Activated CD4-positive, alpha-beta T cell treated with anti-CD3 and anti-CD28 coated beads, Interleukin-2, Interleukin-4, amounts not matched to agents 100 ng/mL and 50 ng/mL, durations not matched to agents 16 hours and 8 hours (primary cell): ENCODE measurements around the gene CHIT1.
"Not testable (repeated sequence)": the region's sequence is repeated elsewhere in the genome, so short reads cannot be mapped to it uniquely, and the experiment has no call there.

ENCODE experiments used
- DNase-seq: peaks from one replicate; pipeline ENCODE4 v3.0.0-alpha.2; 2020; ENCODE audit warnings: low spot score

Gene CHIT1

GRCh38 chr1:203229471-203230135 is at the start of gene CHIT1:
CHIT1 (minus strand) TSS chr1:203229673; CDS start chr1:203229636, 37 bp downstream.
- no peak for DNase-seq

DNA sequence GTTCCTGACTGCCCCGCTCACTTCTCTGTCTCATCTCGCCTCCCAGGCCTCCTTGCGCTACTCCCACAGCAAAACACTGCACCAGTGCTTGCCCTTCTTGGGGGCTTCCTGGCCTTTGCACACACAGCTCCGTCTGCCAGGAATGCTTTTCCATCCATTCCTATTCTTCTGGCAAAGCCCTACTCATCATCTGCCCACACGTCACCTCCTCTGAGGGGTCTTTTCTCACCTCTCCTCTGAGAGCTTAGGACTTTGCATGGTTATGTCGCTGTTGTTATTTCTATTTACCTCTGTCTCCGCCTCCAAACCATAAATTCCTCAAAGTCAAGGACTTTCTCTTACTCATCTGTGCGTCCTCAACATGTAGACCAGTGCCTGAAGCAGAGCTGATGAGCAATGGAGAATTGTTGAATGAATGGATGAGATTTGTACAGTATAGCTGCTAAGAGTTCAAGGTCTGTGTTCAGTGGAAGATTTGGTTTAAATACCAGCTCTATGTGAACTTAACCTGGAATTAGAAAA is 49.5 kb upstream of the CHIT1 start:
- DNase-seq, result no peak

- DNase-seq, result no peak
Observed at GRCh38 chr1:203278082-203278884, 48.8 kb upstream of the CHIT1 start.

DNA sequence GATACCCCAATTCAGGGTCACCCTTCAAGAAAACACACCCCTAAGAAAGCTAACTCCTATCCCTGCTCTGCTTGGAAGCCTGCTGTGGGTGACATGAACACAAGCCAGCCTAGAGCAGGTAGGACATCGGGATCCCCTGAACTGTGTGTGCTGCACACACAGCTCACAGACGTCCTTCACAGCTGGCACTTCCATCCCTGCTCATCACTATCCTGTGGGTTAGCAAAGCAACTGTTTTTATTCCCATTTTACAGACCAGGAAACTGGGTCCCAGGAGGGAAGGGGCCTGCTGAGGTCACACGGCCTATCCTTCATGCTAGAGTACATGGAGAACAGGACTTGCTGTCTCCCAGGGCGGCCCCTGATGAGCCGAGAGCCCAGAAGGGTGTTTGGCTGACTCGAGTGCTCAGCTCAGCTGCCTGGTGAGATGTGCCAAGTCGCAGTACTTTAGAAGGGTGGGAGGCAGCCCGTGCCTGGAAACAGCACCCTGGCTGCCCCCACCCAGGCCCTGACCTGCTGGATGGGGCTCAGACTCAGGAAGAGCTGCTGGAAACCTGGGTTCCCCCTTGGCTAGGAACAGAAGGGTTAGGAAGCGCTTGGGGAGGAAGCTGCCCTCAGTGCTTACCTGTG is 47.6 kb upstream of the CHIT1 start:
- DNase-seq, result no peak

DNA sequence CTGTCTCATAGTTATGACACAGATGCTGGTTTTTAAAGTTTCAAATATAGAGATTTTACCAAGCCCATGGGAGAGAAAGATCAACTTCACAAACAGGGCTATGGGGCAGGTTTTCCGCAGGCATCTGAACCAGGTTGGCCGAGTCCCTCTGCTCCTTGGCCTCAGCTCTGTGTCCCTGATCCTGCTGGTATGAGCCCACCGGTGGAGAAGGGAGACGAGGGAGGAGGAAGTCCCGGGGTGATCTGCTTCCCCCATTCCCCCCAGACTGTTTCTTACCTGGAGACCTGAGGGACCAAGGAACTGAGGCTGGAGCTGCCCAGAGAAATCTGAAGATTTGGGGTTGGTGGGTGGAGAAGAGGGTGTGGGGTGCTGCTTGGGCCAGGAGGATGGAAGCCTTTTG is 46.9 kb upstream of the CHIT1 start:
- no peak for DNase-seq

- no peak for DNase-seq
Observed at GRCh38 chr1:203275656-203276272, 46.3 kb upstream of the CHIT1 start.

GRCh38 chr1:203274603-203275381 is 45.3 kb upstream of the CHIT1 start:
- DNase-seq, result no peak

GRCh38 chr1:203273869-203274602 is 44.6 kb upstream of the CHIT1 start:
- DNase-seq, result no peak

GRCh38 chr1:203273206-203273868 is 43.9 kb upstream of the CHIT1 start:
- DNase-seq, result peak; percentile 95

DNA sequence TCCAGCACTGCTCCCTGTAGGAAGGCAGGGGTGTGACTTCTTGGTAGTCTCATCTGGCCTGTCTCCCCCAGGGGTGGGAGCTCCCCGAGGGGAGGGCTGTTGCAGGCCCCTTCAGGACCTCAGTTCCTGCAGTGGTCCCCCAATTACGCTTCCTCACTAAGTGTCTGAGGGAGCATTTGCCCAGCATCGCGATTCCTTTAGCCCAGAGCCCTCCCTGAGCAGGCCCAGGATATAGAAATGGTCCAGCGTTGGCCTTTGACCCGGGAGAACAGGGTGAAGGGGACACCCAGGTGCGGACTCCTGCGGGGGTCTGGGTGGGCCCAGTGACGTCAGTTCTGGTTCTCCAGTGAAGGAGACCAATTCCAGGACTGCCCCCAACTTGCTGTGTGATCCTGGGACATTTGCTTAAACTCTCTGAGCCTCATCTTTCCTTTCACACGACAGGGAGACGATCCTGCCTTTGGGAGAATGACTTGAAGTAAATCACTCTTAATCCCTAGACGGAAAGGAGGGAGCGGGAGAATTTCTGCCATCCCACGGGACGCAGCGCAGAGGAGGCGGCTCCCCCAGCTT is 43.2 kb upstream of the CHIT1 start:
- no peak for DNase-seq

DNA sequence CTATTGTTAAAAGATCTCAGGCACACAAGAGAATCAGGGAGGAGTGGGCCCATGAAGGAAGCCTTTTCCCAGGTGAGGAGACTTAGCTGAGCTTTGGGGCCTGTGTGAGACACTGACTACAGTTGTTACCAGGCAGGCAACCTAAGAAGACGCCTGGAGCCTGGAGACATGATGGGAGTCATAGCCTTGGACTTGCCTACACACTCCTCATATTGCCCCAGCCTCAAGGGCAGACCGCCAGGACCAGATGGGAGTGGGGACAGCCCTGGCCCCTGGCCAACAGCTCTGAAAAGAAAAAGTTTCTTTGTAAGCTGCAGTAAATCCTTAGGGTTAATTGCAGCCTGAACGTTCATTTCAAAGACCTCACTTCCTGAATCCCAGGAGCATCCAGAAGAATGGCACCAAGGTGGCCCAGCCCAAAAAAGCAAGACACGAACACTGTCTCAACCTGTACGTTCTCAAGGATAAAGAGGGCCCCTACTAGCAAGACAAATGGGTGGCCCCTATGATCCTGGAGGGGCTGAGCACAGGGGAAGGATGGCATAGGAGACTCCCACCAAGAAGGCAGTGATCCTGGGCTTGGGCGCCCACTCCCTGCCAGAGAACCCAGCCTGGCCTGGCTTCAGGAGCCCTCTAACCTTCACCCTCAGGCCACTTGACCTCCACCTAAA is 42.6 kb upstream of the CHIT1 start:
- DNase-seq, result no peak

- DNase-seq, result peak; percentile 77
Observed at GRCh38 chr1:203271018-203271743, 41.7 kb upstream of the CHIT1 start.

GRCh38 chr1:203270448-203270847 is 41.0 kb upstream of the CHIT1 start:
- no peak for DNase-seq

GRCh38 chr1:203269654-203270020 is 40.2 kb upstream of the CHIT1 start:
- no peak for DNase-seq

DNA sequence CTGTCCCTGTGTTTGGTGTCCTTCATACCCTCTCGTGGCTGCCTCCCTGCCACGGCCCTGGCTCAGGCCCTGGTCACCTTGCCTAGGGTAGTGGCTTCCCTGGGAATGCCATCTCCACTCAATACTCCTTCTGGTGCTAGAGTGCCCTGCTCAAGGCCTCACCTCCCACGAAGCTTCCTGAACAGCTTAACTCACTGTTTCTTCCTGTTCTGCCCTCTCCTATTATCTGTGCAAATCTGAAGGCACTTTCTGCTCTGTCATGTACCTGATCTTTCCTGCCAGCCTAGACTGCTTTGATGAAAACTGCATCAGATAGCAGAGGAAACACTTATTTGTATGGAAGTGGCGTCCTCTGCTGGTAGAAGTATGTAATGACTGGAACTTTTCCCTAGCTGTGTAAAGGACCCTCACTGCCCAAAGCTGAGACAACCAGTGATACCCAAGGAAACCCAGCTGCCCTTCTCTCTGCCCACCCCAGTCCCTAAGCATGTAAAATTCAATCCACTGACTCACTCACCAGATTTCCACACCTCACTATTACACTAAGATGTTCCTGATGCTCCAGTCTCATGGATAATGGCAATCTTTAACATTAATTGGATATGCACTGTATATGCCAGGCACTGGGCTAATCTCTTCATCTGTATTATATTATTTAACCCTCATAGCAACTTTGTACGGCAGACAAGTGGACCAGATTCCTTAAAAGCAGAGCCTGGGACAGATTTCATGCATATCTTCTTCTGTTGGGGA is 39.6 kb upstream of the CHIT1 start:
- peak; percentile 74 for DNase-seq

DNA sequence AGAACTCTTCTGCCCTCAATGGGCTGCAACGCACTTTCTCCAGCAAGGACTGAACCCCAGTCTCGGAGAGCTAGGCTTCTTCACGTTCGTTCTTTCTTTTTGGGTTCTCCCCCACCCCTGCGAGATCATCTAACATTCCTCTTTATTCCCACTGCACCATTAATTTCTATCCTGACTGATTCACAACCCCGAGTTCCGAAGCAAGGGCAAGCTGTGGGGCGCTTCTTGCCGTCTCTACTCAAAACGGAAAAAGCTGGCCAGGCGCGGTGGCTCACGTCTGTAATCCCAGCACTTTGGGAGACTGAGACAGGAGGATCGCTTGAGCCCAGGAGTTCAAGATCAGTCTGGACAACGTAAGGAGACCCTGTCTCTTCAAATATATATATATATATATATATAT is 38.4 kb upstream of the CHIT1 start:
- no peak for DNase-seq

GRCh38 chr1:203267347-203267846 is 37.9 kb upstream of the CHIT1 start:
- peak; percentile 91 for DNase-seq

DNA sequence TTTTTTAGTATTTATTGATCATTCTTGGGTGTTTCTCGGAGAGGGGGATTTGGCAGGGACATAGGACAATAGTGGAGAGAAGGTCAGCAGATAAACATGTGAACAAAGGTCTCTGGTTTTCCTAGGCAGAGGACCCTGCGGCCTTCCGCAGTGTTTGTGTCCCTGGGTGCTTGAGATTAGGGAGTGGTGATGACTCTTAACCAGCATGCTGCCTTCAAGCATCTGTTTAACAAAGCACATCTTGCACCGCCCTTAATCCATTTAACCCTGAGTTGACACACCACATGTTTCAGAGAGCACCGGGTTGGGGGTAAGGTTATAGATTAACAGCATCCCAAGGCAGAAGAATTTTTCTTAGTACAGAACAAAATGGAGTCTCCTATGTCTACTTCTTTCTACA is 36.7 kb upstream of the CHIT1 start:
- DNase-seq, result not testable (repeated sequence)
